ENCODE results near the gene ARHGAP19. TPM values are rescaled to one million over a fixed set of nuclear protein-coding genes. Genes with fewer than 3 reads are reported as not detected.

Gene ARHGAP19
- total RNA-seq, 4 donors from 2014 or later, result 7.0 to 11.0 (median 8.5) TPM

- TF ChIP-seq POLR2A (IDR thresholded peaks at IDR 0.05) (no peak), CTCF (IDR thresholded peaks at IDR 0.05) (no peak)
- Histone ChIP-seq H3K27ac (no peak overlapping the region), H3K4me3 (replicated peaks in 1 of 3) (no peak overlapping the region), H3K9me3 (no peaks in the 10 kb centered on the region), H3K4me1 (no peaks in the 10 kb centered on the region), H3K27me3 (no peaks in the 10 kb centered on the region), H3K36me3 (no peaks in the 10 kb centered on the region)
- no peak for DNase-seq
- 85 to 91% methylated on average over 15 of the region's 15 CpGs for WGBS, 2 donors
- intact Hi-C loops (cut with DNase I), result no loop called here
Measured at GRCh38 chr10:97215619-97216260, 76.7 kb downstream of the ARHGAP19 start.

- no peaks in the 10 kb centered on the region for H3K9me3 ChIP-seq
- no peak overlapping the region for H3K27ac ChIP-seq
- 71 to 72% methylated on average over 9 of the region's 9 CpGs for WGBS, 2 donors
- TF ChIP-seq CTCF (IDR thresholded peaks at IDR 0.05), result no peak
- no peak for TF ChIP-seq POLR2A (IDR thresholded peaks at IDR 0.05)
- no peak for DNase-seq
- intact Hi-C loops (cut with DNase I), result loop anchor here (5.0 kb wide), 1 partner anchor 141 kb away; no protein-coding TSS in a partner anchor
- H3K4me3 ChIP-seq (replicated peaks in 1 of 3), result no peak overlapping the region
- no peaks in the 10 kb centered on the region for H3K4me1 ChIP-seq
- no peaks in the 10 kb centered on the region for H3K27me3 ChIP-seq
- no peaks in the 10 kb centered on the region for H3K36me3 ChIP-seq
Measured at GRCh38 chr10:97213431-97213830, 79.0 kb downstream of the ARHGAP19 start.

GRCh38 chr10:97211229-97211628 lies 81.2 kb downstream of the ARHGAP19 start:
- Histone ChIP-seq H3K27ac (no peak overlapping the region), H3K4me1 (no peaks in the 10 kb centered on the region), H3K4me3 (replicated peaks in 1 of 3) (no peak overlapping the region), H3K27me3 (no peaks in the 10 kb centered on the region), H3K36me3 (no peaks in the 10 kb centered on the region), H3K9me3 (no peaks in the 10 kb centered on the region)
- DNase-seq, result no peak
- TF ChIP-seq CTCF (IDR thresholded peaks at IDR 0.05) (no peak), POLR2A (IDR thresholded peaks at IDR 0.05) (no peak)
- 89 to 94% methylated on average over 9 of the region's 9 CpGs for WGBS, 2 donors
- intact Hi-C loops (cut with DNase I), result loop anchor here (5.0 kb wide), 1 partner anchor 139 kb away; no protein-coding TSS in a partner anchor

GRCh38 chr10:97210543-97210960 lies 81.9 kb downstream of the ARHGAP19 start:
- WGBS, 2 donors, result 11 to 15% methylated on average over 8 of the region's 8 CpGs
- Histone ChIP-seq H3K27me3 (no peaks in the 10 kb centered on the region), H3K27ac (no peak overlapping the region), H3K9me3 (no peaks in the 10 kb centered on the region), H3K4me1 (no peaks in the 10 kb centered on the region), H3K36me3 (no peaks in the 10 kb centered on the region), H3K4me3 (replicated peaks in 1 of 3) (no peak overlapping the region)
- DNase-seq, result peak; percentile 64 to 74
- intact Hi-C loops (cut with DNase I), result loop anchor here (5.0 kb wide), 1 partner anchor 138 kb away; no protein-coding TSS in a partner anchor
- TF ChIP-seq CTCF (IDR thresholded peaks at IDR 0.05) (peak; percentile 82 to 96 (median 90)), POLR2A (IDR thresholded peaks at IDR 0.05) (no peak)

DNA sequence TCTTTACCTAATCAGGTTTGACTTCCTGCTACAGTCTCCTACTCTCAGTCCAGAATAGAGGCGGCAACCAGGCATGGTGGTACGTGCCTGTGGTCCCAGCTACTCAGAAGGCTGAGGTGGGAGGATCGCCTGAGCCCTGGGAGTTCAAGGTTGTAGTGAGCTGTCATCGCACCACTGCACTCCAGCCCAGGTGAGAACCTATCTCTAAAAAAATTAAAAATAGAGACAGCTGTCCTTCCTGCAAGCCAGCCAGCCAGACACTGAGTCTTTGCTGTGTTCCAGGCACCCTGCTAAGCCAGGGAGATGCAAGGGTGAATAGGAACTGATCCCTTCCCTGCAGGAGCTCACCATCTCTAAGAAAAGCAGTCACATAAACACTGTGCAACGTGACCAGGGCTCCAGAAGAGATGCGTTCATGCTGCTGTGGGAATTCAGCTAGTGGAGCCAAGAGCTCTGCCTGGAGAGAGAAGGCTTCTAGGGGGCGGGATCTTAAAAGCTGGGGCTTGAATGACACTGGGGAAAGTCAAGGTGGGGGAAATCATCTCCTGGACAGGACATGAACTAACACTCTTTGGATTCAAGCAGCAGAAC lies 84.6 kb downstream of the ARHGAP19 start:
- DNase-seq, result no peak
- H3K4me3 ChIP-seq (replicated peaks in 1 of 3), result no peak overlapping the region
- intact Hi-C loops (cut with DNase I), result no loop called here
- no peaks in the 10 kb centered on the region for H3K36me3 ChIP-seq
- no peak overlapping the region for H3K27ac ChIP-seq
- no peaks in the 10 kb centered on the region for H3K9me3 ChIP-seq
- 49 to 65% methylated on average over 5 to 7 of the region's 7 CpGs for WGBS, 2 donors
- H3K27me3 ChIP-seq, result no peaks in the 10 kb centered on the region
- TF ChIP-seq CTCF (IDR thresholded peaks at IDR 0.05) (no peak), POLR2A (IDR thresholded peaks at IDR 0.05) (no peak)
- no peaks in the 10 kb centered on the region for H3K4me1 ChIP-seq

All from thyroid gland (tissue), 4 donors.